HAP-1 (cell line): ENCODE data around the gene CDKN1B.
A peak's percentile ranks its signal among the peaks of the same experiment; 100 is the strongest.

Experiments
- DNase-seq, 2 experiments: peaks; one replicate each; pipeline ENCODE4 v3.0.0-alpha.2; 2016 to 2020; ENCODE audit warnings: low spot score in 2 of 2
- H3K27me3 ChIP-seq: fragments of 250-450 bp; sonication (Bioruptor Pico); 2 replicates; pipeline ENCODE4 v1.5.1; 2020; ENCODE audit warnings: low read depth, mild to moderate bottlenecking, moderate library complexity
- H3K36me3 ChIP-seq: fragments of 250-450 bp; sonication (Bioruptor Pico); replicated peaks from 2 replicates; pipeline ENCODE4 v1.5.1; 2020; ENCODE audit warnings: mild to moderate bottlenecking
- H3K4me1 ChIP-seq: fragments of 250-450 bp; sonication (Bioruptor Pico); 2 replicates; pipeline ENCODE4 v1.5.1; 2020; ENCODE audit warnings: mild to moderate bottlenecking
- H3K4me3 ChIP-seq: fragments of 250-450 bp; sonication (Bioruptor Pico); 2 replicates; pipeline ENCODE4 v1.5.1; 2020; ENCODE audit warnings: mild to moderate bottlenecking, moderate library complexity
- H3K9me3 ChIP-seq: fragments of 250-450 bp; sonication (Bioruptor Pico); 2 replicates; pipeline ENCODE4 v1.5.1; 2020; ENCODE audit warnings: mild to moderate bottlenecking, moderate library complexity
- in situ Hi-C: fragments of 300-500 bp; cut with MboI; formaldehyde crosslinking; loops from 3 replicates; pipeline ENCODE4 v1.14.3; 2020; ENCODE audit warnings: low sequenced_read_pairs, inconsistent platforms, mixed read lengths

CDKN1B gene

DNA sequence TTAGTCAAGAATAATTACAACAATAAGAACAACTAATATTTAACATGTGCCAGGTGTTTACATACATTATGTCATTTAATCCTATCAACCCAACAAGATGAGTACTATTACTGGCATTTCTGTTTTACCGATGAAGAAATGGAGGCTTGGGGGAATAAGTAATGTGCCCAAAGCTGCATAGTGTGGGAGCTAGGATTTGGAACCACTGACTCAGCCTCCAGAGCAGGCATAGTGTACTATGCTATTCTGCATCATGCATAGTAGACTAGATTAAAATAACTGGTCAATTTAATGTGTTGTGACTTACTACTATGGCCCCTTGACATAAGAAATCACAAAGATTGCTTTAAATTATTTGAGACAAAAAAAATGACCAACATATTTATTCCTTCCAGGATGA, 30.7 kb upstream of the CDKN1B start:
- Histone ChIP-seq H3K9me3 (no peaks in the 10 kb centered on the region), H3K27me3 (no peaks in the 10 kb centered on the region), H3K36me3 (no peaks in the 10 kb centered on the region), H3K4me3 (no peak overlapping the region), H3K4me1 (no peaks in the 10 kb centered on the region; the same call in 1 of the 2 replicates)
- DNase-seq: no peak
- in situ Hi-C loops: no loop called here

DNA sequence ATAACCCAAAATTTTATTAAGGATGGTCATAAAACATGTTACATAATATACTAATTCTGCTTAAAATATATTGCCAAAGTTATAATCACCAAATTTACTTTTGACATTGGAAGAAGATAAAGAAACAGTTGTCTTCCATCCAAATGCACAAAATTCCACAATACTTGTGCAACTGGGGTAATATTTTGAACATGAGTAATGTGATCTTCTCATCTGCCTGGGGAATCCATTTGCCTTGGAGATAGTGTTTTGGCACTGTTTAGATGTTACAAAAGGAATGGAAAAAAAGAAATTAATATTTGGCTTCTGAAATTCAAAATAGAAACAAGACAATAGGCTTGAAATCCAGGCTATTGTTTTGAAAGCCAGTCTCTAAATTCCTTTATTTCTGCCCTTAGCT, 30.2 kb upstream of the CDKN1B start:
- no peaks in the 10 kb centered on the region for H3K27me3 ChIP-seq
- H3K36me3 ChIP-seq: no peaks in the 10 kb centered on the region
- no peak overlapping the region for H3K4me3 ChIP-seq
- no peak for DNase-seq
- H3K4me1 ChIP-seq: no peaks in the 10 kb centered on the region; the same call in 1 of the 2 replicates
- no peaks in the 10 kb centered on the region for H3K9me3 ChIP-seq
- in situ Hi-C loops: no loop called here

DNA sequence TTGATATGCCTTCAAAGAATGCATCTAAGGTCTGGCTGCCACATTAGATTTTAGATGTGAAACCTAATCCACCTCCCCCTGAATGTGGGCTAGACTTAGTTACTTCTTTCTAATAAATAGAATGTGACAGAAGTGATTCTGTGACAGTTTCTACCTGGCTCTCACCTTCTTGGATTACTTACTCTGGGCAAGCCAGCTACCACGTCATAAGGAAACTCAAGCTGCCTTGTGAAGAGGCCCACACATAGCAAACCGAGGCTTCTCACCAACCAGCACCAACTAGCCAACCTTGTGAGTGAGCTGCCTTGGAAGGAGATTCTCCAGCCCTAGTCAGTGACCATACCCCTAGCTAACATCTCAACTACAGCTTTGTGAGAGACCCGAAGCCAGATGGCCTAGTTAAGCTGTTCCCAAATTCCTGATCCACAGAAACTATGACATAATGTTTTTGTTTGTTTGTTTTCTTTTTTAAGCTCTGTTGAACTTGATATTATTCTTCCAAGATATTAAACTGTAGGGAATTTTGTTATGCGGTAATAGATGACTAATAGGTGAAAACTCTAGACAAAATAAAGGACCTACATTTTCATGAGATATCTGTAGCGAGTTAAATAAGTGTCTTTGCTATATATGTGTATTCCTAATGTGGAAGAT, 27.4 kb upstream of the CDKN1B start:
- H3K9me3 ChIP-seq: no peaks in the 10 kb centered on the region
- DNase-seq: no peak
- H3K4me1 ChIP-seq: no peaks in the 10 kb centered on the region; the same call in 1 of the 2 replicates
- H3K4me3 ChIP-seq: no peak overlapping the region
- in situ Hi-C loops: no loop called here
- no peaks in the 10 kb centered on the region for H3K36me3 ChIP-seq
- no peaks in the 10 kb centered on the region for H3K27me3 ChIP-seq

DNA sequence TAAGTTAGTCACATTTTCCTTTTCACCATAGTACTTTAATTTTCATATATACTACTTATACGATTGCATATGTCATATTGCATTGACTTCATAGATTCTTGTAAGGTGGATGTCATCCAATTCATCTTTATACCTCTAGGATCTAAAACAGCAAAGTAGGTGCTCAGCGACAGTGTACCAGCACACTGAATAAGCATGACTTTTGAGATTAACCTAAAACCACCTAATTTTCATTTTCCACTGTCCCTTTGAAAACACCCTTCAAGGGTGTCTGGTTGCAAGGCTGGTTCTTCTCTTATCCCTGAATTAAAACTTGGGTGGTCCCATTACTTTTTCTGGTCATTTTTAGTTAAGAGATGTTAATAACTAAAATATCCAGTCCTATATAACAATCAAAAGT, 25.6 kb upstream of the CDKN1B start:
- no peak for DNase-seq
- in situ Hi-C loops: no loop called here
- H3K4me3 ChIP-seq: no peak overlapping the region
- H3K9me3 ChIP-seq: no peaks in the 10 kb centered on the region
- H3K36me3 ChIP-seq: no peaks in the 10 kb centered on the region
- H3K27me3 ChIP-seq: no peaks in the 10 kb centered on the region
- H3K4me1 ChIP-seq: peaks cover 5% of the 10 kb centered on the region

DNA sequence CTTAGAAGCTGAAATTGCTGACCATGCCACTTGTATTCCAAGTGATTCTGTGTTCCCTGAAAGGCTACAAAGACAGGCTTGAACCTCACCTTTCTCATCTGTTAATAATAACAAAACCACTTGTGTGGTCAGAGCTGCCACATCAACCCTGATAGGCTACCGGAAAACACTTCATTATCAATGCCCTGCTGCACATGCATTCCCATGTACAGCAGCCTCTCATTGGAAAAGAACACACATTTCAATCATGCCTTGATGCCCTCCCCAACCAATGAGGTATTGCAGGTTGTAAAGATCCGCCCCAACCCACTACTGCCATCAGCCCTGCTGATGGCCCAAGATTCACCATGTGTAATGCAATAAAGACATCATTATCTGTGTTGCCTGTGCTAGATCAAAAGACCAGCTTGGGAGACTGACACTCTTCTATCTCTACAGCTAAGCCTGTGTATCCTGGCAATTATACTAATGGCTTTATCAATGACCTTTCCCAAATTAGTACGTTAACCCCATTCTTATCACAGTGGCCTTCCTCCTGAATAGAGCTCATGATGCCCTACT, 24.0 kb upstream of the CDKN1B start:
- H3K4me3 ChIP-seq: no peak overlapping the region
- peaks cover 11% of the 10 kb centered on the region for H3K4me1 ChIP-seq
- no peaks in the 10 kb centered on the region for H3K27me3 ChIP-seq
- no peaks in the 10 kb centered on the region for H3K9me3 ChIP-seq
- in situ Hi-C loops: no loop called here
- no peaks in the 10 kb centered on the region for H3K36me3 ChIP-seq
- DNase-seq: no peak

DNA sequence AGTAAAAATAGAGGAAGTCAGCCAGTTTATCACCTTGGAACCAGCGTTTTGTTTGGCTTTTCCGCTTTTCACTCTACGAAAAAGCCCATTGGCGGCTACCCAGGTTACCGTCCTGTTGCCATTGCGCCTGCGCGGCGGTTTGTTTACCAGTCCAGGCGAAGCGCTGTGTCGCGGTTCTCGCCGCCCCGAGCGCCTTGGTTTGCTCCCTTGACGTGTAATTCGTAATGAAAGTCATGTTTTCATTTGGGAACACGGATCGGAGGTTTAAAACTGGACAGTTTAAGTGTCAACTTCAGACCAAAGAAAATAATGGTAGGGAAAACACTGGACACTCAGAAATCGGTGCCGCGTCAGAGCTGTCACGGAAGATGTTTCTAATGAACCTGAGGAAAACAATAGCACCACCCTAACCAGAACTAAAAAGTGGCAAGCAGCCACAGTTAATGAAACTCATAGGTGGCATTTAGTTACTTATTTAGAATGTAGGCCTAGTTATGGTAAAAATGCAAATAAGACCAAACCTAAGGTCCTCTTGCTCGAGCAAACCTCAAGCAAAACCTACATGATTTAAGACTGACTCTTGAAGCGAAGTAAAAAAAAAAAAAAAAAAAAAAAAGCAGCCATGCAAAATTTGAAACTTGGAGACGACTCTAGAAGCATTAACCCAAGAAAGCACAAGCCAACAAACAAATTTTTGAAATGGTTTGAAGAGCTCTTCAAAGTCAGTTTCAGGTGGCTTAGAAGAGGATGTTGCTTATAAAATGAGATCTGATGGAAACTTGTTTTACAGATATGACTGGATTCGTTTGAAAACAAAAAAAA, 20.4 kb upstream of the CDKN1B start:
- Histone ChIP-seq H3K4me3 (peak overlapping the region; percentile 41), H3K36me3 (no peaks in the 10 kb centered on the region), H3K9me3 (no peaks in the 10 kb centered on the region), H3K4me1 (peaks cover 20% of the 10 kb centered on the region), H3K27me3 (no peaks in the 10 kb centered on the region)
- DNase-seq: peak; percentile 76 to 90
- in situ Hi-C loops: loop anchor here (5.0 kb wide), 1 partner anchor 34 kb away; no protein-coding TSS in a partner anchor

DNA sequence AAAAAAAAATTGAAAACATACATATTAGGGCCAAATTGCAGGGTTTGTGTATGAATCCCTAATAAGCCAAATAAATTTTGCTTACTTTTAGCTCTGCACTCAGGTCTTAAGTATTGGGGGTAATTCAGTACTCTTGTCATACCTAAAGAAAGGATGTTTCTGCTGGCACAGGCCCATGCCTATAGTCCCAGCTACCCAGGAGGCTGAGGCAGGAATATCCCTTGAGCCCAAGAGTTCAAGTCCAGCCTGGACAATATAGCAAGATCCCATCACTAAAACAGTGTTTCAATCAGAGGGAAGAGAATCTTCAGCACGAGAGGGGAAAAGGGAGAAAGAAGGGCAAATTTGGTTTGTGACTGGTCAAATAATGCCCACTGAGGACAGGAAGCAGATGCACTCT, 17.8 kb upstream of the CDKN1B start:
- no peak for DNase-seq
- H3K4me3 ChIP-seq: no peak overlapping the region
- in situ Hi-C loops: loop anchor here (5.0 kb wide), 1 partner anchor 37 kb away; no protein-coding TSS in a partner anchor
- no peaks in the 10 kb centered on the region for H3K9me3 ChIP-seq
- no peaks in the 10 kb centered on the region for H3K27me3 ChIP-seq
- no peaks in the 10 kb centered on the region for H3K36me3 ChIP-seq
- peaks cover 23% of the 10 kb centered on the region for H3K4me1 ChIP-seq

DNA sequence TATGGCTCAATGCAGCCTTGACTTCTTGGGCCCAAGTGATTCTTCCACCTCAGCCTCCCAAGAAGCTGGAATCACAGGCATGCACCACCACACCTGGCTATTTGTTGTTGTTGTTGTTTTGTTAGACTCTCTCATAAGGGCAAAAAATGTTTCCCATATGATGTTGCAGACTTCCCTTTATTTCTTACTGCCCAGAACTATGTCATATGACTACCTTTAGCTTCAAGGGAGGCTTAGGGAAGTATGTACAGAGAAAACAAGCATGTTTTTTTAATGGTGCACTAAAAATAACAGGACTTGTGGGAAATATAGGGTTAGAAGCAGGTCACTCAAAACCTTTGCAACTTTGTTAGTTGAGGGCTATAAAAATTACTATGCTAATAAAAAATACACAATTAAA, 16.9 kb upstream of the CDKN1B start:
- peaks cover 25% of the 10 kb centered on the region for H3K4me1 ChIP-seq
- H3K9me3 ChIP-seq: no peaks in the 10 kb centered on the region
- H3K4me3 ChIP-seq: no peak overlapping the region
- no peak for DNase-seq
- in situ Hi-C loops: loop anchor here (10.0 to 25.0 kb wide), 2 partner anchors 665 to 1113 kb away; no protein-coding TSS in a partner anchor
- H3K27me3 ChIP-seq: no peaks in the 10 kb centered on the region
- H3K36me3 ChIP-seq: no peaks in the 10 kb centered on the region

DNA sequence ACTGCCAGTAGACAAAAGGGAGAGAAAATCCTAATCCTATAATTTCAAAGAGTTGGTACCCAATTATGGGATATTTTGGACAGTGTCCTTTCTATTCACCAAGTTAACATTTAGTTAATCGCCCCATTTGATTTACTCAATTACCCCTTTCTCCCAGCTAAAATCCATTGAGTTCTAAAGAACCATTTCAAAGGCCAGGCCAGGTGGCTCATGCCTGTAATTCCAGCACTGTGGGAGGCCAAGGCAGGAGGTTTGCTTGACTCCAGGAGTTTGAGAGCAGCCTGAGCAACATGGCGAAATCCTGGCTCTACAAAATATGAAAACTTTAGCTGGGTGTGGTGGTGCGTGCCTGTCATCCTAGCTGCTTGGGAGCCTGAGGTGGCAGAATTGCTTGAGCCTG, 15.7 kb upstream of the CDKN1B start:
- H3K36me3 ChIP-seq: no peaks in the 10 kb centered on the region
- H3K4me3 ChIP-seq: no peak overlapping the region
- peak; percentile 25 to 47 for DNase-seq
- in situ Hi-C loops: loop anchor here (10.0 to 25.0 kb wide), 2 partner anchors 667 to 1114 kb away; no protein-coding TSS in a partner anchor
- H3K27me3 ChIP-seq: no peaks in the 10 kb centered on the region
- no peaks in the 10 kb centered on the region for H3K9me3 ChIP-seq
- H3K4me1 ChIP-seq: peaks cover 20% of the 10 kb centered on the region

DNA sequence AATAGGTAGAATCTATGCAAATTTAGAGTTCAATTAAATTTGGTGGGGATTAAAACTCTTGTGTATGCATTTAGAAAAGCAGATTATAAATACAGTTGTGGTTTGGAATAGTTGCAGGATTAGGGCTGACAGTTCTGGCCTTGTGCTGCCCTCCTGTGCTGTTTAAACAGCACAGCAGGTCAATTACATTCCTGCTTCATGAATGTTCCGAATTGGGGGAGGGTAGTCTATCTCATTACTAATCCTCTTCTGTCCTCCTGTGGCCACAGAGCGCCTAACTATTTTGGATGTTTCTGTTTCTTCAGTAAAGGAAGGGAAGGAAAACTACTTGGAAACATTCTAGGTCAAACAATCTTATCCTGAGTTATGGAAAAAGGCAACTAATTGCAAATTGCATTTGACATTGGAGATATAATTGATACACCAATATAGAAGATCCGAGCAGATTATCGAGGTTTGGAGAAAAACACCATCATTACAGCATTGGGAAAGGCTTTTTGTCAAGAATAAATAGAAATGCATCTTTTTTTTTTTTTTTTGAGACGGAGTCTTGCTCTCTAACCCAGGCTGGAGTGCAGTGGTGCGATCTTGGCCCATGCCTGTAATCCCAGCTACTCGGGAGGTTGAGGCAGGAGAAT, 12.5 kb upstream of the CDKN1B start:
- Histone ChIP-seq H3K36me3 (no peaks in the 10 kb centered on the region), H3K4me3 (no peak overlapping the region), H3K27me3 (no peaks in the 10 kb centered on the region), H3K9me3 (no peaks in the 10 kb centered on the region), H3K4me1 (peaks cover 14% of the 10 kb centered on the region)
- in situ Hi-C loops: loop anchor here (10.0 to 25.0 kb wide), 2 partner anchors 670 to 1117 kb away; no protein-coding TSS in a partner anchor
- DNase-seq: peak; percentile 75 to 94

DNA sequence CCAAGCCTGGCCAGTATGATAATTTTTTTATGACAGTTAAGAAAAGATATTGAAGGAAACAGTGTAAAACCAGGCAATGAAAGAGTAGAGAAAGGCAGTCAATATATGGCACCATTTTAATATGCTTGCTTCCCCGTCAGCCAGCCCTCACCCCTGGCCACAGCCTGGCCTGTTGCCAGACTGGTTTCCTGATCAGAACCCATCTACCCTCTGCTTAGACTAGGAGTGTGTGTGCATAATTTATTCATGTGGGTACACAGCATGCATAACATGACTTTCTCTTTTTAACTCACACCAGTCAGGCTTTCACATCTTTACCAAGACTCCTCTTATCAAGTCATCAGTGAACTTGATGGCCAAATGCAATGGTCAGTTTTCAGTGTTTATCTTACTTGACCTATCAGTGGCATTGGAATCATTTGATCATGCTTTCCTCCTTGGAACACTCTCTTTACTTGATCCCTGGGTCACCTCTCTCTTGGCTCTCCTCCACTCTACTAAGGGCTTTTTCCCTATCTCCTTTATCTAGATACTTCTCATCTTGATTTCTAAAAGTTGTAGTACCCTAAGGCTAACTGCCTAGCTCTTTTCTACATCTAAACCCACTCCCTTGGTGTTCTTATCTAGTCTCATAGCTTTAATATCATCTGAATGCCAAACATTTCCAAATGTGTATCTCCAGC, 11.2 kb upstream of the CDKN1B start:
- Histone ChIP-seq H3K9me3 (no peaks in the 10 kb centered on the region), H3K4me1 (peaks cover 12% of the 10 kb centered on the region), H3K27me3 (no peaks in the 10 kb centered on the region), H3K36me3 (no peaks in the 10 kb centered on the region), H3K4me3 (no peak overlapping the region)
- no peak for DNase-seq
- in situ Hi-C loops: loop anchor here (10.0 to 25.0 kb wide), 2 partner anchors 671 to 1119 kb away; no protein-coding TSS in a partner anchor

DNA sequence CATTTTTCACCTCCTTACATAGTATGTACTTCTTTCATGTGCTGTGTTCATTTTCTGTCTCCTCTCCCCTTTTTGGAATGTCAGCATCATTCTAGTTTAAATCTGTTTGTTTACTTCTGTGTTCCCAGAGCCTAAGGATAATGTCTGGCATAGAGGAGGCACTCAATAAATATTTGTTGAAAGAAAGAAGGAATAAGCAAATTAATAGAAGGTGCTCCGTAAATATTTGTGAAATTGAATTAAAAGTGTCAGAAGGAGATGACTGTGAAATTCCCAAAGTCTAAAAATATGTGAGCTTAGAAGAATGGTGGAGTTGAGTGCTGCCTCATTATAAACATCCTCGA, 3.3 kb upstream of the CDKN1B start:
- H3K4me3 ChIP-seq: 0 out of 2 replicates have a peak overlapping the region, but pooled peaks have one; percentile 6
- in situ Hi-C loops: loop anchor here (5.0 to 25.0 kb wide), 2 partner anchors 352 to 1127 kb away; no protein-coding TSS in a partner anchor
- no peaks in the 10 kb centered on the region for H3K9me3 ChIP-seq
- H3K36me3 ChIP-seq: peaks cover 13% of the 10 kb centered on the region
- H3K4me1 ChIP-seq: peaks cover 29% of the 10 kb centered on the region
- DNase-seq: no peak
- no peaks in the 10 kb centered on the region for H3K27me3 ChIP-seq
